HT1080 (cell line): ENCODE data around the gene CTLA4. TPM values are rescaled to one million over a fixed set of nuclear protein-coding genes. Genes with fewer than 3 reads are reported as not detected.
A peak's percentile ranks its signal among the peaks of the same experiment; 100 is the strongest.

Source experiments
- DNase-seq: peaks from one replicate; pipeline ENCODE4 v3.0.0-alpha.2; 2015; ENCODE audit warnings: low read depth
- total RNA-seq: library from RNA; depleted of rRNA; stranded (reverse); fragments of >200 nt; shearing (Covaris generic); gene quantifications from 2 replicates; pipeline ENCODE4 v1.2.3, GENCODE V29; 2014

The CTLA4 gene
- total RNA-seq, 1 experiment from 2014 or later: not detected

- DNase-seq: no peak
Measured at GRCh38 chr2:203890733-203891132, 23.2 kb downstream of the CTLA4 start.

- no peak for DNase-seq
Measured at GRCh38 chr2:203891474-203891873, 23.9 kb downstream of the CTLA4 start.

GRCh38 chr2:203892207-203892606, 24.6 kb downstream of the CTLA4 start:
- no peak for DNase-seq

GRCh38 chr2:203893401-203893800, 25.8 kb downstream of the CTLA4 start:
- peak; percentile 50 for DNase-seq

GRCh38 chr2:203893840-203894239, 26.3 kb downstream of the CTLA4 start:
- DNase-seq: no peak

- no peak for DNase-seq
Measured at GRCh38 chr2:203894262-203894661, 26.7 kb downstream of the CTLA4 start.

- no peak for DNase-seq
Measured at GRCh38 chr2:203897544-203897943, 30.0 kb downstream of the CTLA4 start.

- DNase-seq: no peak
Measured at GRCh38 chr2:203898657-203899056, 31.1 kb downstream of the CTLA4 start.

GRCh38 chr2:203900253-203900652, 32.7 kb downstream of the CTLA4 start:
- DNase-seq: no peak

- DNase-seq: no peak
Measured at GRCh38 chr2:203904022-203904421, 36.5 kb downstream of the CTLA4 start.

- no peak for DNase-seq
Measured at GRCh38 chr2:203905656-203906055, 38.1 kb downstream of the CTLA4 start.

- no peak for DNase-seq
Measured at GRCh38 chr2:203908066-203908796, 40.7 kb downstream of the CTLA4 start.

- no peak for DNase-seq
Measured at GRCh38 chr2:203908797-203909185, 41.2 kb downstream of the CTLA4 start.

GRCh38 chr2:203909261-203909967, 41.8 kb downstream of the CTLA4 start:
- peak; percentile 66 for DNase-seq

- DNase-seq: no peak
Measured at GRCh38 chr2:203909974-203910373, 42.4 kb downstream of the CTLA4 start.

GRCh38 chr2:203913947-203914346, 46.4 kb downstream of the CTLA4 start:
- DNase-seq: no peak

GRCh38 chr2:203914546-203915182, 47.1 kb downstream of the CTLA4 start:
- no peak for DNase-seq

- DNase-seq: no peak
Measured at GRCh38 chr2:203915256-203915655, 47.7 kb downstream of the CTLA4 start.

GRCh38 chr2:203916756-203917155, 49.2 kb downstream of the CTLA4 start:
- DNase-seq: no peak

- DNase-seq: no peak
Measured at GRCh38 chr2:203918264-203918663, 50.7 kb downstream of the CTLA4 start.

GRCh38 chr2:203918839-203919238, 51.3 kb downstream of the CTLA4 start:
- DNase-seq: no peak
